Measurements from ENCODE around the gene C9orf57. TPM values are rescaled to one million over a fixed set of nuclear protein-coding genes. Genes with fewer than 3 reads are reported as not detected.

C9orf57 gene
- total RNA-seq, 2 donors from 2014 or later = not detected

Other genes starting within 250 kb of the C9orf57 start
- gene ABHD17B, start 149.4 kb downstream of the C9orf57 start, total RNA-seq = 10 to 100 TPM in 1 of 2 donors, 1 to 10 TPM in 1; 7.1 to 15.6 TPM
- gene C9orf85, start 149.0 kb downstream of the C9orf57 start, total RNA-seq = 10 to 100 TPM in 1 of 2 donors, 1 to 10 TPM in 1; 7.1 to 10.9 TPM
- not detected for gene GDA, start 88.8 kb upstream of the C9orf57 start, total RNA-seq

Data from activated T-helper 17 cell treated with anti-CD3 and anti-CD28 coated beads, Interleukin-2, amount 50 U/mL, for 72 hours (primary cell).